ENCODE measurements around the gene CD8B.
"Not testable (repeated sequence)": the region's sequence is repeated elsewhere in the genome, so short reads cannot be mapped to it uniquely, and the experiment has no call there.

Gene CD8B

GRCh38 chr2:86836915-86837695 is 24.6 kb downstream of the CD8B start:
- peak; percentile 26 to 40 for DNase-seq (ENCODE audit: low read depth in 2 of 2)

- DNase-seq (ENCODE audit: low read depth in 2 of 2): not testable (repeated sequence)
Measured at GRCh38 chr2:86835548-86835889, 26.2 kb downstream of the CD8B start.

- DNase-seq (ENCODE audit: low read depth in 2 of 2): no peak
Measured at GRCh38 chr2:86833315-86833714, 28.4 kb downstream of the CD8B start.

- DNase-seq (ENCODE audit: low read depth in 2 of 2): no peak
Measured at GRCh38 chr2:86832334-86833096, 29.2 kb downstream of the CD8B start.

GRCh38 chr2:86831537-86831936 is 30.1 kb downstream of the CD8B start:
- DNase-seq (ENCODE audit: low read depth in 2 of 2): no peak

- DNase-seq (ENCODE audit: low read depth in 2 of 2): no peak
Measured at GRCh38 chr2:86826951-86827350, 34.7 kb downstream of the CD8B start.

- DNase-seq (ENCODE audit: low read depth in 2 of 2): no peak
Measured at GRCh38 chr2:86825693-86826381, 35.8 kb downstream of the CD8B start.

- no peak for DNase-seq (ENCODE audit: low read depth in 2 of 2)
Measured at GRCh38 chr2:86825036-86825692, 36.5 kb downstream of the CD8B start.

GRCh38 chr2:86822668-86823345 is 38.9 kb downstream of the CD8B start:
- no peak for DNase-seq (ENCODE audit: low read depth in 2 of 2)

GRCh38 chr2:86821842-86822241 is 39.8 kb downstream of the CD8B start:
- DNase-seq (ENCODE audit: low read depth in 2 of 2): no peak

- no peak for DNase-seq (ENCODE audit: low read depth in 2 of 2)
Measured at GRCh38 chr2:86821306-86821705, 40.4 kb downstream of the CD8B start.

- no peak for DNase-seq (ENCODE audit: low read depth in 2 of 2)
Measured at GRCh38 chr2:86818957-86819356, 42.7 kb downstream of the CD8B start.

- DNase-seq (ENCODE audit: low read depth in 2 of 2): no peak
Measured at GRCh38 chr2:86818114-86818801, 43.4 kb downstream of the CD8B start.

GRCh38 chr2:86815611-86816010 is 46.1 kb downstream of the CD8B start:
- no peak for DNase-seq (ENCODE audit: low read depth in 2 of 2)

- no peak for DNase-seq (ENCODE audit: low read depth in 2 of 2)
Measured at GRCh38 chr2:86809481-86810121, 52.1 kb downstream of the CD8B start.

- DNase-seq (ENCODE audit: low read depth in 2 of 2): peak; percentile 82 to 90
Measured at GRCh38 chr2:86808315-86809161, 53.1 kb downstream of the CD8B start.

GRCh38 chr2:86807468-86808275 is 54.0 kb downstream of the CD8B start:
- no peak for DNase-seq (ENCODE audit: low read depth in 2 of 2)

- no peak for DNase-seq (ENCODE audit: low read depth in 2 of 2)
Measured at GRCh38 chr2:86807133-86807467, 54.6 kb downstream of the CD8B start.

Data from stimulated activated CD4-positive, alpha-beta T cell treated with anti-CD3 and anti-CD28 coated beads, Interleukin-15, amount 100 ng/mL, for 48 hours (primary cell).